H9 (cell line): ENCODE data around the gene XXYLT1. TPM values are rescaled to one million over a fixed set of nuclear protein-coding genes. Genes with fewer than 3 reads are reported as not detected.

ENCODE experiments used
- DNase-seq: peaks from one replicate; pipeline ENCODE4 v3.0.0-alpha.2; 2017
- H2AFZ ChIP-seq: one replicate; pipeline ENCODE4 v1.6.1; 2013; ENCODE audit warnings: mild to moderate bottlenecking, low read length, control low read depth, moderate library complexity
- H2AK5ac ChIP-seq: 2 replicates; pipeline ENCODE4 v1.6.1; 2013; ENCODE audit warnings: low read length, control low read depth, mixed read lengths; ENCODE audit not compliant: insufficient read length
- H2BK120ac ChIP-seq: one replicate; pipeline ENCODE4 v1.6.1; 2013; ENCODE audit warnings: low read depth, mild to moderate bottlenecking, low read length, control low read depth, inconsistent platforms; ENCODE audit not compliant: poor library complexity, severe bottlenecking
- H2BK12ac ChIP-seq: 2 replicates; pipeline ENCODE4 v1.6.1; 2013; ENCODE audit warnings: low read length, control low read depth, mixed read lengths, low read depth; ENCODE audit not compliant: insufficient read length
- H2BK15ac ChIP-seq: 2 replicates; pipeline ENCODE4 v1.6.1; 2013; ENCODE audit warnings: low read depth, low read length, control low read depth
- H2BK20ac ChIP-seq: one replicate; pipeline ENCODE4 v1.6.1; 2013; ENCODE audit warnings: low read depth, mild to moderate bottlenecking, low read length, control low read depth, inconsistent platforms; ENCODE audit not compliant: poor library complexity, severe bottlenecking
- H2BK5ac ChIP-seq: 2 replicates; pipeline ENCODE4 v1.6.1; 2013; ENCODE audit warnings: low read length, control low read depth, mixed read lengths; ENCODE audit not compliant: insufficient read length
- H3K14ac ChIP-seq: 2 replicates; pipeline ENCODE4 v1.6.1; 2013; ENCODE audit warnings: low read length, control low read depth; ENCODE audit not compliant: insufficient read depth
- H3K18ac ChIP-seq: 2 replicates; pipeline ENCODE4 v1.6.1; 2013; ENCODE audit warnings: low read depth, mild to moderate bottlenecking, mixed read lengths, low read length, control low read depth; ENCODE audit not compliant: insufficient read length
- H3K23ac ChIP-seq: 2 replicates; pipeline ENCODE4 v1.6.1; 2013; ENCODE audit warnings: low read length, control low read depth, mixed read lengths, low read depth; ENCODE audit not compliant: insufficient read length
- H3K23me2 ChIP-seq: 2 replicates; pipeline ENCODE4 v1.6.1; 2013; ENCODE audit warnings: low read depth, mild to moderate bottlenecking, mixed read lengths, low read length, control low read depth; ENCODE audit not compliant: insufficient read length, poor library complexity, severe bottlenecking
- H3K27ac ChIP-seq: 2 replicates; pipeline ENCODE4 v1.5.1; 2013; ENCODE audit warnings: low read length, control low read depth, mixed read lengths, low read depth; ENCODE audit not compliant: insufficient read length
- H3K27me3 ChIP-seq: 2 replicates; pipeline ENCODE4 v1.6.1; 2013; ENCODE audit warnings: low read length, control low read depth, inconsistent platforms; ENCODE audit not compliant: insufficient read depth
- H3K4ac ChIP-seq: 2 replicates; pipeline ENCODE4 v1.6.1; 2013; ENCODE audit warnings: low read depth, mild to moderate bottlenecking, control low read depth, inconsistent platforms, low read length, moderate library complexity
- H3K4me1 ChIP-seq: 2 replicates; pipeline ENCODE4 v1.6.1; 2013; ENCODE audit warnings: low read length, control low read depth, inconsistent platforms; ENCODE audit not compliant: insufficient read depth
- H3K4me2 ChIP-seq: 2 replicates; pipeline ENCODE4 v1.6.1; 2013; ENCODE audit warnings: low read length, control low read depth, mixed read lengths; ENCODE audit not compliant: insufficient read length, insufficient read depth
- H3K56ac ChIP-seq: 2 replicates; pipeline ENCODE4 v1.6.1; 2013; ENCODE audit warnings: low read depth, mild to moderate bottlenecking, mixed read lengths, low read length, control low read depth; ENCODE audit not compliant: insufficient read length
- H3K79me1 ChIP-seq: 2 replicates; pipeline ENCODE4 v1.6.1; 2013; ENCODE audit warnings: low read depth, mild to moderate bottlenecking, moderate library complexity, low read length, control low read depth, inconsistent platforms; ENCODE audit not compliant: insufficient read depth, poor library complexity, severe bottlenecking
- H3K79me2 ChIP-seq: 2 replicates; pipeline ENCODE4 v1.6.1; 2013; ENCODE audit warnings: low read length, control low read depth, inconsistent platforms; ENCODE audit not compliant: insufficient read depth
- H3K9ac ChIP-seq: 2 replicates; pipeline ENCODE4 v1.6.1; 2013; ENCODE audit warnings: low read length, control low read depth, mixed read lengths; ENCODE audit not compliant: insufficient read length; ENCODE audit errors: extremely low read depth
- H3K9me3 ChIP-seq: one replicate; pipeline ENCODE4 v1.6.1; 2013; ENCODE audit warnings: low read depth, low read length, inconsistent platforms; ENCODE audit not compliant: control insufficient read depth
- H3T11ph ChIP-seq: one replicate; pipeline ENCODE4 v1.6.1; 2013; ENCODE audit warnings: mild to moderate bottlenecking, low read length, control low read depth, inconsistent platforms
- H4K20me1 ChIP-seq: one replicate; pipeline ENCODE4 v1.6.1; 2013; ENCODE audit not compliant: control insufficient read depth, insufficient read length, insufficient read depth
- H4K5ac ChIP-seq: 2 replicates; pipeline ENCODE4 v1.6.1; 2013; ENCODE audit warnings: low read depth, mild to moderate bottlenecking, mixed read lengths, low read length, control low read depth; ENCODE audit not compliant: insufficient read length
- H4K8ac ChIP-seq: replicated peaks from 2 replicates; pipeline ENCODE4 v1.6.1; 2013; ENCODE audit warnings: low read length, control low read depth, mixed read lengths, low read depth; ENCODE audit not compliant: insufficient read length
- H4K91ac ChIP-seq: 2 replicates; pipeline ENCODE4 v1.6.1; 2013; ENCODE audit warnings: low read depth, mild to moderate bottlenecking, moderate library complexity, mixed read lengths, low read length, control low read depth; ENCODE audit not compliant: insufficient read length
- H3K27ac Mint-ChIP-seq, 3 experiments: 2 replicates in 2 of 3; 3 replicates in 1 of 3; pipeline ENCODE4 v1.8.0; 2020 to 2021; ENCODE audit warnings: mixed read lengths in 3 of 3, mild to moderate bottlenecking in 1 of 3, moderate library complexity in 1 of 3
- H3K27me3 Mint-ChIP-seq: 2 replicates; pipeline ENCODE4 v1.8.0; 2021; ENCODE audit warnings: low read depth, mild to moderate bottlenecking, moderate library complexity, mixed read lengths
- H3K36me3 Mint-ChIP-seq, 3 experiments: 2 replicates in 2 of 3; 3 replicates in 1 of 3; pipeline ENCODE4 v1.8.0; 2020 to 2021; ENCODE audit warnings: low read depth in 3 of 3, mixed read lengths in 3 of 3; ENCODE audit not compliant: insufficient read depth in 1 of 3
- H3K4me1 Mint-ChIP-seq, 2 experiments: 2 replicates each; pipeline ENCODE4 v1.8.0; 2020; ENCODE audit warnings: mixed read lengths in 2 of 2
- H3K4me3 Mint-ChIP-seq, 2 experiments: 2 replicates in 1 of 2; 3 replicates in 1 of 2; pipeline ENCODE4 v1.8.0; 2020 to 2021; ENCODE audit warnings: mild to moderate bottlenecking in 2 of 2, mixed read lengths in 2 of 2, moderate library complexity in 1 of 2
- H3K9me3 Mint-ChIP-seq, 2 experiments: 2 replicates in 1 of 2; 3 replicates in 1 of 2; pipeline ENCODE4 v1.8.0; 2020; ENCODE audit warnings: mild to moderate bottlenecking in 2 of 2, mixed read lengths in 2 of 2, moderate library complexity in 1 of 2
- CTCF ChIP-seq: fragments of 200-600 bp; sonication (generic); conservative IDR thresholded peaks from 3 replicates; pipeline ENCODE4 v1.8.0; 2021; ENCODE audit warnings: antibody characterized with exemption, mild to moderate bottlenecking
- WGBS: extraction: QIAGEN DNeasy Blood & Tissue Kit; methylation state at CpG from one replicate; pipeline ENCODE4 v1.1.7; 2013; ENCODE audit warnings: missing lambda C conversion rate, low lambda C conversion rate, mixed read lengths; ENCODE audit not compliant: insufficient read length; ENCODE audit errors: extremely low coverage; 5-methylcytosine and 5-hydroxymethylcytosine counted together
- total RNA-seq: library from RNA; stranded (reverse); gene quantifications from 2 replicates; pipeline ENCODE4 v1.2.1, GENCODE V29; 2021

Gene XXYLT1
- total RNA-seq, 1 experiment from 2014 or later: 22.7 TPM

- Mint-ChIP-seq H3K27ac (no peak overlapping the region; a peak in 1 of 7 replicates), H3K4me1 (no peaks in the 10 kb centered on the region), H3K4me3 (no peak overlapping the region), H3K9me3 (peaks cover 3 to 7% of the 10 kb centered on the region in 2 experiments; a peak in 2 of 5 replicates), H3K27me3 (peaks cover 9% of the 10 kb centered on the region), H3K36me3 (peaks cover 0 to 4% (median 0%) of the 10 kb centered on the region in 3 experiments; a peak in 1 of 7 replicates)
- H3K4ac ChIP-seq: no peak overlapping the region
- no peak for TF ChIP-seq CTCF
- no peak overlapping the region for H3K14ac ChIP-seq
- DNase-seq: no peak
- no peaks in the 10 kb centered on the region for H3K27me3 ChIP-seq
- no peak overlapping the region for H2BK12ac ChIP-seq
- no peak overlapping the region for H3K9ac ChIP-seq
- H3K27ac ChIP-seq: no peak overlapping the region
- no peak overlapping the region for H3T11ph ChIP-seq
- H3K23me2 ChIP-seq: no peaks in the 10 kb centered on the region
- H3K56ac ChIP-seq: no peak overlapping the region
- H3K23ac ChIP-seq: no peak overlapping the region
- H4K20me1 ChIP-seq: no peaks in the 10 kb centered on the region
- H2AK5ac ChIP-seq: no peak overlapping the region
- WGBS: no CpG with 5 or more reads among the region's 17 CpGs
- H4K5ac ChIP-seq: no peak overlapping the region
- no peak overlapping the region for H2BK15ac ChIP-seq
- no peak overlapping the region for H4K8ac ChIP-seq
- H3K9me3 ChIP-seq: no peaks in the 10 kb centered on the region
- H3K18ac ChIP-seq: no peak overlapping the region
- no peaks in the 10 kb centered on the region for H3K4me1 ChIP-seq
- H3K4me2 ChIP-seq: no peak overlapping the region
- H3K79me2 ChIP-seq: no peaks in the 10 kb centered on the region
- H2BK20ac ChIP-seq: no peak overlapping the region
- H4K91ac ChIP-seq: no peak overlapping the region
- H3K79me1 ChIP-seq: no peaks in the 10 kb centered on the region
- H2BK5ac ChIP-seq: no peak overlapping the region
- H2BK120ac ChIP-seq: no peak overlapping the region
- no peak overlapping the region for H2AFZ ChIP-seq
These were observed 245.7 kb downstream of the XXYLT1 start for GRCh38 chr3:195025056-195025883.
